Posterior cingulate gyrus (tissue), 11 donors: ENCODE data around the gene CCDC142.
A peak's percentile ranks its signal among the peaks of the same experiment; 100 is the strongest.

ENCODE experiments used
- DNase-seq, 10 donors: peaks; one replicate each; pipeline versions ENCODE4 v3.0.0 to v3.0.0-alpha.2; 2020 to 2021; ENCODE audit warnings: mixed read lengths in 3 of 10
- intact Hi-C: fragments of 100-400 bp; cut with DNase I; formaldehyde crosslinking; loops from one replicate; pipeline ENCODE4 v1.15.1; 2023

Gene CCDC142

DNA sequence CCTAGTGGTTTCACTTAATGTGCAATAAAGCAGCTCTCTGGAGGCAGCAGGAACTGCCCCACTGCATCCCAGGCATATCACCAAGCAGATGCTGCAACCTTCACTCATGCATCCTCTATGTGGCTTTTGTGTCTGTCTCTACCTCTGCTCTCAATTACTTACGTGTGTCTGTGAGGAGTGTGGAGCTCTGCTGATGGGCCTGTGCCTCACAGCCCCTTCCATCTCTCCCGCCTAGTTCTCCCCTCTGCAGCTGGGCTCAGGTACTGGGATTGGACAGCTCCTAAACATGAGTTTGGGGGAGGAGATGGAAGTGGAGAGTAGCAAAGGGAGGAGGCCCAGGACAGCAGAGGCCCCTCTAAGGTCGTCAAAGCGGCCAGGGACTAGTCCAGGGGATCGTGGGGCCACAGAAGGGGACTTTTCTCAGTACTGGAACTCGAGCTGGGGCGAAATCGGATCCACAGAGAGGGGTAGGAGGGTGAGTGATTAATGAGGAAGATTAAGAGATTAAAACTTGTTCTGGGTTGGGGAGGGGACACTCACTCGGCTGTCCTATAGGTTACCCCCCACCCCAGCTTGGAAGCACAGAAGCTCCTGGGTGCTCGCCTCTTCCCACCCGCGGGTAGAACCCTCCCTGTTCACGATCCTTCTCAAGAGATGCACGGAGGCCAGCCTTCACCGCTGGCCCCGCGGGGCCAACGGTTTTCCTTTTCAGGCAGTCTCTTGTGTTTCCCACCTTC, 18.7 kb upstream of the CCDC142 start:
- intact Hi-C loops = loop anchor here (5.0 kb wide), 1 partner anchor 86 kb away; no protein-coding TSS in a partner anchor
- peak in 1 of 10 donors; percentile 49 for DNase-seq

DNA sequence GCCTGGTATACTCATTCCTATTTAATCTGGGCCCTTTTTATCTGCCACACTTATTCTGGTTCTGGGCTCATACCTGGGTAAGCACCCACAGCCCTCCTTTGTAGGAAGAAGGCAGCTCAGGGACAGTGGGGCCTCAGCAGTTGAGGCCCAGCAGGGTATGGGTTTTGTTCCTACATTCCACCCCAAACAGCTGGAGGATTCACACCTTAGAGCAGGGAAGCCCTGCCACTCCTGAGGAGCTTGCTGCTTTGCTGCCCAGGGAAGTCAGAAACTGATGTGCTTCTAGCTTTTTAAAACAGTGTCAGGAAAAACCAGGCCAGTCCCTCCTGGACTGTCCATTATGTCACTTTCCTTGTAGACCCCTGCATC, 17.8 kb upstream of the CCDC142 start:
- intact Hi-C loops = loop anchor here (5.0 kb wide), 1 partner anchor 87 kb away; no protein-coding TSS in a partner anchor
- DNase-seq = peak in 1 of 10 donors; percentile 25

DNA sequence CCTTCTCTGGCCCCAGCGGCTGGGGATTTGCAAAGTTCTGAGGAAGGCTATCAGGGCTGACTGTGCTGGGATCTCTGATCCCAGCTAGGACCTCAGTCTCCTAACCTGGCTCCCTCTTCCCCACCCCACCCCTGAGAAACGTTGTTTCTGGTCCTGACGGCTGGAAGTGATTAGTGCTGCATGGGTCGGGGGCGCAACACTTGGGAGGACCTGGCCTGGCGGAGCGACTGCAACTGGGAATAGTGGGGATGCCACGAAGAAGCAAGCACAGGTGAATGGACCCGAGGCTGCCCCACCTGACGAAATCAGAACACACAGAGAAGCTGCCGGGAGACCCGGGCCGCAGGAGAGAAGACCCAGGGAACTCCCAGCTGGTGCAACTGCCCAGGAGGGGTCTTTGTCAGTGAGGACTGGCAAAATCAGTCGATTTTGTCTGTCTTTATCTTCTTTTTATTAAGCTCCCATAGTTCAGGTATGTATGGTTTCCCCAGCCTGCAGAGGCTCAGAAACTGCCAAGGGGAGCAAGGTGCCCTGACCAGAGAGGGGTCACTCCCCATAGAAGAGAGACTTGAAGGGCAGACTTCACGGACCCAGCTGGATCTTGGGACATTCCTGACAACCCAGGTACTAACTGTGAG, 17.3 kb upstream of the CCDC142 start:
- no peak for DNase-seq
- intact Hi-C loops = loop anchor here (5.0 kb wide), 1 partner anchor 87 kb away; no protein-coding TSS in a partner anchor

- no peak for DNase-seq
- intact Hi-C loops = no loop called here
These were observed 16.6 kb upstream of the CCDC142 start, which contains the start of gene LBX2 for GRCh38 chr2:74499267-74499939. LBX2 (minus strand) TSS chr2:74499603; CDS start chr2:74499537, 66 bp downstream.

- no peak for DNase-seq
- intact Hi-C loops = no loop called here
These were observed 15.9 kb upstream of the CCDC142 start for GRCh38 chr2:74498500-74499266.

GRCh38 chr2:74497777-74498499, 15.1 kb upstream of the CCDC142 start:
- peak in 1 of 10 donors; percentile 80 for DNase-seq
- intact Hi-C loops = no loop called here

DNA sequence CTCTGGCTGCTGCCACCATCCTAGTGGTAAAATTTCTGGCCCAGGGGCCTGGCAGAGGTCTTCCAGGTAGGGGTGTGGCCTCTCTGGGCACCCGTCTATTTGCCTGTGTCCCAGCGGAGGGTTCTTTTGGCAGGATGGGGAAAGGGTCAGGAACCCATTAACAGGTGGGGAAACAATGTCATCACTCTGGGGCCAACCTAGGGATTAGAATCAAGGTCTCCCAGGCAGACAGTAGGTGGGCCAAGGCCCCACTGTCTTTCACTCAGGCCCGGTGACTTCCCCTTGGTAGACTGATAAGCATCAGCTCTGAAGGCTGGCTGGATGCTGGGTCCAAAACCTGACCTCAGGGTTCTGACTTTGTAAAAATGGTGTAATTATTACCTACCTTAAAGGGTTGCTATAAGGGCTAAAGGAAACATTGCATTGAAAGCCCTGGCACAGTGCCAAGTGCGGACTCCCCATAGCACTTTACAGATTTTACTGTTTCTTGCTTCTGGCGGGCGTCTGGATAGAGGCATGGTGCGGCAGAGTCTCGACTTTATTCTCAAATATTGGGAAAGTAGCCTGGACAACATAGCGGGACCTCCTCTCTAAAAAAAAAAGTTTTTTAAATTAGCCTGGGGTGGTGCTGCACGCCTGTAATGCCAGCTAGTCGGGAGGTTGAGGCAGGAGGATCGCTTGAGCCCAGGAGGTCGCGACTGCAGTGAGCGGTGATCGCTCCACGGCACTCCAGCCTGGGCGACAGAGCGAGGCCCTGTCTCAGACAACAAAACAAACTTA, 14.4 kb upstream of the CCDC142 start:
- DNase-seq = no peak

DNA sequence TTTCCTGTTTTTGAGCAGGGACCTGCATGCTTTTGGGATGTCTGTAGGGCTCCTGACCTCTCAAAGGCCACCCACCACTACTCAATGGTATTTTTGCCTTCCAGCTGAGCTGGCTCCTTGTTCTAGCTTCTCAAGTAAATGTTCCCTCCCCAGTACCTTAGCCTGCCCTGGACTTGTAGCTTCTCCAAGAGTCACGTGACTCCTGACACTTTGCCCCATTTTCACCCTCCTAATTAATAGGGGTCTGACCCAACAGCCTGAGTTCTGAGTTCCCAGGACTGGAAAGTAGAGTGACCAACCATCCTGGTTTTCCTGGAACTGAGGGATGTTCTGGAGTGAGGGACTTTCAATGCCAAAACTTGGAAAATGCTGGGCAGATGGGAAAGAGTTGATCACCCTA, 12.6 kb upstream of the CCDC142 start:
- DNase-seq = no peak
- intact Hi-C loops = no loop called here

More for the DNA sequence above, 14.4 kb upstream of the CCDC142 start:
- intact Hi-C loops = no loop called here

- intact Hi-C loops = no loop called here
- DNase-seq = peak in 1 of 10 donors; percentile 7
These were observed 10.7 kb upstream of the CCDC142 start for GRCh38 chr2:74493546-74493945.

DNA sequence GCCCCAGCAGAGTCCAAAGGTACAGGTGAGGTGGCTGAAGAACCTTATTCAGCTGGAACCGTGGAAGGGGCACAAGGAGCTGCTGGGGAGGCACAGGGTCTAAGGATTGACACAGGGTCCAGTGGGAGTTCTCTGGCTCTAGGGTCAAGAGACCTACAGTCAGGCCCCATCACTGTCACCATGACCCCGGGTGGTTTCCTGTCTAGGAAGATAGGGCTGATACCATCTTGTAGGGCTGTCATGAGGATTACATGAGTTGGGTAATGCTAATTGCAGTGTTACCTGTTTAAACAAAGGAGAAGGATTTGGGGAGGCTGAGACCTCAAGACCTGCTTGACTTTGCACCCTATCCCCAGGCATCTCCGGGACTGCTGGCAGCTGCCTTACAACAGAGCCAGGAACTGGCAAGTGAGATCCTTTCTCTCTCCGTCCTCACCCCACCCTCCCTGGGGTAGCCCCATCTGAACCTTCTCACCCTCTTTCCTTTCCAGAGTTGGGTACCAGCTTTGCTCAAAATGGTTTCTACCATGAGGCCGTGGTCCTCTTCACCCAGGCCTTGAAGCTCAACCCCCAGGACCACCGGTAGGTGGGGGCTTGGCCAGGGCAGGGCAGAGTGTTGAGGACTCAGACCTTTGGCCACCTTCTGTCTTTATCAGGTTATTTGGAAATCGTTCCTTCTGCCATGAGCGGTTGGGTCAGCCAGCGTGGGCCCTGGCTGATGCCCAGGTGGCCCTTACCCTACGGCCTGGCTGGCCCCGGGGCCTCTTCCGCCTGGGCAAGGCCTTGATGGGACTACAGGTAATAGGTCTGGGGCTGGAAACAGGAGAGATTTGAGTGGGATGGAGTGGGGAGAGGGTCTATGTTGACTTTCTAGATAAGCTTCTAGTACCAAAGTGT, 9.1 kb upstream of the CCDC142 start:
- peak in 2 of 10 donors; percentile 26 to 55 for DNase-seq
- intact Hi-C loops = no loop called here

DNA sequence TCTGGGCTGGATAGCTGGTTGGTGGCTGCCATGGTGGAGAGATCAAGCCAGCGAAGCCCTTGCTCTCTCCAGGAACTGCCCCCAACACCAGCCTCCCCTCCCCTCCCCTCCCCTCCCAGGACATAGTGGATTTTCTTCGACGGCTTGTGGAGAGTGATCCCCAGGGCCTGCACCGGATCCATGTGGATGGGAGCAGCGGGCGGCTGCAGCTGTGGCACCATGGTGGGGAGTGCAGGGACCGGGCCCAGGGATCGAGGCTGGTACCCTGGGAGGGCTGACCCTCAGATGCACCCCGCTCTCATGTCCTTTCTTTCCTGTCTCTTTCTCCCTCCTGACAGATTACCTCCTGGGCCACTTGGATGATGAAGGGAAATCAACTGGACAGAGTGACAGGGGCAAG, 7.1 kb upstream of the CCDC142 start:
- DNase-seq = peak in 2 of 10 donors; percentile 56 to 68
- intact Hi-C loops = no loop called here

DNA sequence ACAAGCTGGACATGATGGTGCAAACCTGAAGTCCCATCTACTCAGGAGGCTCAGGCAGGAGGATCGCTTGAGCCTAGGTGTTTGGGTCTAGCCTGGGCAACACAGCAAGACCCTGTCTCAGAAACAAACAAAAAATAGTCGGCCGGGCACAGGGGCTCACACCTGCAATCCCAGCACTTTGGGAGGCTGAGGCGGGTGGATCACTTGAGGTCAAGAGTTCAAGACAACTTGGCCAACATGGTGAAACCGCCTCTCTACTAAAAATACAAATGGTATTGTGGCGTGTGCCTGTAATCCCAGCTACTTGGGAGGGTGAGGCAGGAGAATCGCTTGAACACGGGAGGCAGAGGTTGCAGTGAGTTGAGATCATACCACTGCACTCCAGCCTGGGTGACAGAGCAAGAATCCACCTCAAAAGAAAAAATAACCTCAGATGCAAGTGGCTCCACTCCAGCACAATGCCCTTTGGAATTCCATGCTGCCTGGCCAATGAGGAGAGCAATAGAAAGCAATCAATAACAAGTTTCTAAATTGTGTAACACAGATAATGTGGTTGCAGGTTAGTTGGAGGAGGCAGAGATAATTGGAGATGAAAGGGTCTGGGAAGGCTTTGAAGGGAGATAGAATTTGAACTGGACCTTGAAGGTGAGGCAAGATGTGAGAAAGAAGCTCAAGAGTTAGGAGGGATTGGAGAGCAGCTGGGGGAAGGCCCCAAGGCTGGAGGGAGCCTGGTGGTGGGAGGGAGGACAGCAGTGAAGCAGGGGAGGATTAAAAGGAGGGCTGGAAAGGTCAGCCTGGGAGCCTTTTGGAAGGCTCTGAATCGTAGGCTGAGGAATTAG, 6.1 kb upstream of the CCDC142 start:
- intact Hi-C loops = no loop called here
- peak in 1 of 10 donors; percentile 49 for DNase-seq

DNA sequence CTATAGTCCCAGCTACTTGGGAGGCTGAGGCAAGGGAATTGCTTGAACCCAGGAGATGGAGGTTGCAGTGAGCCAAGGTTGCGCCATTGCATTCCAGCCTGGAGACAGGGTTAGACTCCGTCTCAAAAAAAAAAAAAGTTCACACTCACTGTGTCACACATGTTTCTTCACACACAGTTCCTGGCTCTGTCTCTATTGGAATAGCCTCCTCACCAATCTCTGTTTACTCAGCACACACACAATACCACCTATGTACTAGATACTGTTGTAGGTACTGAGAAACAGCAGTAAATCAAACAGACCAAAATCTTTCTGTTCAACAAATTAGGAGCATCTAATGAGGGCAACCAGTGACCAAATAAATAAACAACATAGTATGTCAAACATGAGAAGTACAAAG, 3.3 kb upstream of the CCDC142 start:
- intact Hi-C loops = no loop called here
- no peak for DNase-seq

- DNase-seq = peak in 1 of 10 donors; percentile 50
- intact Hi-C loops = loop anchor here (1.0 kb wide), 4 partner anchors 24 to 104 kb away; partner anchors contain the start of genes AUP1, HTRA2, INO80B and PCGF1
These were observed 922 bp upstream of the CCDC142 start for GRCh38 chr2:74483675-74484164.

GRCh38 chr2:74481961-74482800, 617 bp downstream of the CCDC142 start:
- peak in 5 of 10 donors; percentile 58 to 94 (median 85) for DNase-seq
- intact Hi-C loops = no loop called here

DNA sequence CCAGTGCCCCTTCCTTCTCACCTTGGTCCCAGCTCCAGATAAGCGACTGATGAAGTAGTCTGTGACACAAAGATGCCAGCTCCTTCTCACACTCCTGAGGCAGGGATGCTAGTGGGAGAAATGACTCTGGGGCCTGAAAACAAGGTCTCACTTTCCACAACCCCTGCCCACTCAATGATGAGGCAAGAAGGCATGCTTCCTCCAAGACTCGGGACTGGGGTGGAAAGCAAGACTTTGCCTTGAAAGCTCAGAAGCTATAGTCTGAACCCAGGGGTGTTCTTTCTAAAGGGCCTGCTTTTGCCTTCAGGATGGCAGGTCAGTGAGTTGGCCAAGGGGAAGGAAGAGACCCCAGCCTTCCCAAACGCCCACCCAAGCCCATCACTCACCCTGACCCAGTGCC, 1.4 kb downstream of the CCDC142 start:
- DNase-seq = no peak
- intact Hi-C loops = no loop called here
